Parietal lobe (tissue), 2 donors: ENCODE results near the gene MBD3. TPM values are rescaled to one million over a fixed set of nuclear protein-coding genes. Genes with fewer than 3 reads are reported as not detected.

Experiments used
- small RNA-seq: library from RNA; depleted of rRNA; stranded (forward); fragments of <200 nt; gene quantifications from one replicate; pipeline ENCODE3, GENCODE V24; 2014; ENCODE audit warnings: low replicate concordance
- total RNA-seq: library from RNA; depleted of rRNA; stranded (reverse); fragments of >200 nt; gene quantifications from one replicate; pipeline ENCODE4 v1.2.3, GENCODE V29; 2014

Gene MBD3, protein sequence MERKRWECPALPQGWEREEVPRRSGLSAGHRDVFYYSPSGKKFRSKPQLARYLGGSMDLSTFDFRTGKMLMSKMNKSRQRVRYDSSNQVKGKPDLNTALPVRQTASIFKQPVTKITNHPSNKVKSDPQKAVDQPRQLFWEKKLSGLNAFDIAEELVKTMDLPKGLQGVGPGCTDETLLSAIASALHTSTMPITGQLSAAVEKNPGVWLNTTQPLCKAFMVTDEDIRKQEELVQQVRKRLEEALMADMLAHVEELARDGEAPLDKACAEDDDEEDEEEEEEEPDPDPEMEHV
- total RNA-seq: 67.6 TPM

GRCh38 chr19:1592755-1593500 is at the start of gene MBD3:
MBD3 (minus strand) TSS chr19:1592865; CDS start chr19:1592631, 234 bp downstream.

GRCh38 chr19:1605236-1606137 is 12.8 kb upstream of the MBD3 start, which contains the start of gene UQCR11:
UQCR11 (minus strand) TSS chr19:1605462; CDS start chr19:1605409, 53 bp downstream.

GRCh38 chr19:1568320-1569019 is 24.2 kb downstream of the MBD3 start, which contains the start of gene MEX3D:
MEX3D (minus strand) TSS chr19:1568325; CDS start chr19:1568058, 267 bp downstream.

Small RNA genes lying within 50 kb of the gene (small RNA-seq; reads per million reads assigned to genes)
- gene AC005943.2 (not detected), gene RN7SL477P (not detected), gene RNU6-1223P (not detected)

Other genes starting within 250 kb of the MBD3 start
- gene NDUFS7, start 209.0 kb downstream of the MBD3 start, total RNA-seq: 36.6 TPM
- gene GAMT, start 191.3 kb downstream of the MBD3 start, total RNA-seq: 15.0 TPM
- 40.1 TPM for gene DAZAP1, start 185.3 kb downstream of the MBD3 start, total RNA-seq
- 535 TPM for gene RPS15, start 154.5 kb downstream of the MBD3 start, total RNA-seq
- gene APC2, start 142.7 kb downstream of the MBD3 start, total RNA-seq: 276 TPM
- gene C19orf25, start 113.7 kb downstream of the MBD3 start, total RNA-seq: 24.1 TPM
- 3.8 TPM for gene PCSK4, start 102.5 kb downstream of the MBD3 start, total RNA-seq
- 2.2 TPM for gene REEP6, start 101.7 kb downstream of the MBD3 start, total RNA-seq
- not detected for gene ADAMTSL5, start 79.8 kb downstream of the MBD3 start, total RNA-seq
- 0.31 TPM for gene PLK5, start 68.8 kb downstream of the MBD3 start, total RNA-seq
- gene MEX3D, start 24.5 kb downstream of the MBD3 start, total RNA-seq: 44.8 TPM
- 52.0 TPM for gene UQCR11, start 12.6 kb upstream of the MBD3 start, total RNA-seq
- gene TCF3, start 59.8 kb upstream of the MBD3 start, total RNA-seq: 33.8 TPM
- not detected for gene ONECUT3, start 160.6 kb upstream of the MBD3 start, total RNA-seq
- gene ATP8B3, start 219.4 kb upstream of the MBD3 start, total RNA-seq: under 0.01 TPM